Measurements from ENCODE around the gene NAB1.

Gene NAB1

DNA sequence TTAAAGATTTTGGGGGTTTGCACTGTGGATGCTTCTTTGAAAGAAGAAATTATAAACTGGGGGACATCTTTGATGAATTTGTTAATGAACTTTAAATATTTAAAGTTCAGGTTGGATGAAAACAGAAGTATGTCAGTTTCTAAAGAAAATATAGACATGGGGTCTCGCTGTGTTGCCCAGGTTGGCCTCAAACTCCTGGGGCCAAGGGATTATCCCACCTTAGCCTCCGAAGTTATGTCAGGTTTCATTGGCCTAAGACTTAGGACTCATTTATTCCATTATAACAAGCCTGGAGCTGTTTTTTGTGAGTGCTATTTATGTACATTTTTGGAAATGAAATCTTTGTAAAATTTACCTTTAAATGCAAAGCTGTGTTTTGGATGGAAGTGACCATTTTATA lies 2.5 kb downstream of the NAB1 start:
- TF ChIP-seq, protein P1, sequence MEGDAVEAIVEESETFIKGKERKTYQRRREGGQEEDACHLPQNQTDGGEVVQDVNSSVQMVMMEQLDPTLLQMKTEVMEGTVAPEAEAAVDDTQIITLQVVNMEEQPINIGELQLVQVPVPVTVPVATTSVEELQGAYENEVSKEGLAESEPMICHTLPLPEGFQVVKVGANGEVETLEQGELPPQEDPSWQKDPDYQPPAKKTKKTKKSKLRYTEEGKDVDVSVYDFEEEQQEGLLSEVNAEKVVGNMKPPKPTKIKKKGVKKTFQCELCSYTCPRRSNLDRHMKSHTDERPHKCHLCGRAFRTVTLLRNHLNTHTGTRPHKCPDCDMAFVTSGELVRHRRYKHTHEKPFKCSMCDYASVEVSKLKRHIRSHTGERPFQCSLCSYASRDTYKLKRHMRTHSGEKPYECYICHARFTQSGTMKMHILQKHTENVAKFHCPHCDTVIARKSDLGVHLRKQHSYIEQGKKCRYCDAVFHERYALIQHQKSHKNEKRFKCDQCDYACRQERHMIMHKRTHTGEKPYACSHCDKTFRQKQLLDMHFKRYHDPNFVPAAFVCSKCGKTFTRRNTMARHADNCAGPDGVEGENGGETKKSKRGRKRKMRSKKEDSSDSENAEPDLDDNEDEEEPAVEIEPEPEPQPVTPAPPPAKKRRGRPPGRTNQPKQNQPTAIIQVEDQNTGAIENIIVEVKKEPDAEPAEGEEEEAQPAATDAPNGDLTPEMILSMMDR (IDR thresholded peaks at IDR 0.05; ENCODE audit: low read depth, low read length) = no peak
- no peak for DNase-seq (ENCODE audit: low read depth, low spot score)
- in situ Hi-C loops (cut with HindIII; ENCODE audit: low sequenced_read_pairs) = no loop called here
- no peak overlapping the region for H3K4me3 ChIP-seq (ENCODE audit: low read depth, low read length)

DNA sequence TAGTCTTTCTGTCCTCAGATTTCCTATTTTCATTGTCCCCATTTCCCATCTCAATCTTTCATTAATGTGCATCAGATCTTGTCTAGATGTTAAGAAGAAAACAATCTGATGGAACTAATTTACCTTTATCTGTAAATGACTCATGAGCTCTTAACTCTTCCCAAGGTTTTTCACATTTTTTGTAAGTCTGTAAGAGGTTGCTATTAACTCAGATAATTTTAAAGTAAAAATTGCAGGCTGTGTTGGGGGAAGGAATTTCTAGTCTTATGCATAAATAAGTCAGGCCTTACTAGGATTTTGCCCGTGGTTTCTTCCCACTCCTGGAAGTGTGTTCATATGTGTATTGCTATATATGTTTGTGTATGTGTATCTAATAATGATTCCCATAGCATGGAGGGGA lies 4.3 kb downstream of the NAB1 start:
- TF ChIP-seq, protein P1 (IDR thresholded peaks at IDR 0.05; ENCODE audit: low read depth, low read length) = no peak
- DNase-seq (ENCODE audit: low read depth, low spot score) = no peak
- in situ Hi-C loops (cut with HindIII; ENCODE audit: low sequenced_read_pairs) = no loop called here
- H3K4me3 ChIP-seq (ENCODE audit: low read depth, low read length) = no peak overlapping the region

DNA sequence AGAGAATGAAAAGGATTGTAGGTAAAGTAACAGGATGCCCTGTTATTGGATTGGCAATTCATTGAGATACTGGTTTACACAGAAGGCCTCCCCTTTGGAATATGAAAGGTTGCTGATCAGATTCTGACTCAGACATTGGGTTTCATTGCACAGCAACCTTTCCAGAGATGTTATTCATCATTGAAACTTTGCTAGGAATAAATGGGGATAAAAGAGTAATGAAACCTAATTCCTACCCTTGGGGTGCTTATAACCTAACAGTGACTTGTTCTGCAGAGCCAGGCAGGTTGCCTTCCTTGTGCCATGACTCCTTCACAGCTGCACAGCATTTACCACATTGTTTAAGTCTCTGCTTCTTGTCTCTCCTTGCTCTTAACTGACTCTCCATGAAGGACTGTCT lies 5.0 kb downstream of the NAB1 start:
- TF ChIP-seq, protein P1 (IDR thresholded peaks at IDR 0.05; ENCODE audit: low read depth, low read length) = no peak
- H3K4me3 ChIP-seq (ENCODE audit: low read depth, low read length) = no peak overlapping the region
- in situ Hi-C loops (cut with HindIII; ENCODE audit: low sequenced_read_pairs) = no loop called here
- no peak for DNase-seq (ENCODE audit: low read depth, low spot score)

DNA sequence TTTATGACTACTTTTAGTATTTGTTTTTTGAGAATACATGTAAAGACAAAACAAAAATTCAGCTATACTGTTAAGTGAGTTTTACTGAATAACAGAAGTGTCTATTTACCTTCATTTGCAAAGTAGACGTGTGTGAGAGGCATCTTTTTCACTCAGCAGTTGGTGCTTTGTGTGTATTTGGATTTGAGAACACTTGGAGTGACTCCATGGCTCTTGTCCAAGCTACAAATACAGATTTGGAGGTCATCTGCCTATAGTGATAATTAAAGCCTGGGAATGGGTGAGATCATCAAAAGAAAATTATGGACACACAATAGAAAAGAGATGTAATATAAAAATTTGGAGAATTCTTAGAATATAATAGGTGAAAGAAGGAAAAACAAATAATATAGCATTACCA lies 6.2 kb downstream of the NAB1 start:
- no peak for DNase-seq (ENCODE audit: low read depth, low spot score)
- TF ChIP-seq, protein P1 (IDR thresholded peaks at IDR 0.05; ENCODE audit: low read depth, low read length) = no peak
- in situ Hi-C loops (cut with HindIII; ENCODE audit: low sequenced_read_pairs) = no loop called here
- H3K4me3 ChIP-seq (ENCODE audit: low read depth, low read length) = no peak overlapping the region

DNA sequence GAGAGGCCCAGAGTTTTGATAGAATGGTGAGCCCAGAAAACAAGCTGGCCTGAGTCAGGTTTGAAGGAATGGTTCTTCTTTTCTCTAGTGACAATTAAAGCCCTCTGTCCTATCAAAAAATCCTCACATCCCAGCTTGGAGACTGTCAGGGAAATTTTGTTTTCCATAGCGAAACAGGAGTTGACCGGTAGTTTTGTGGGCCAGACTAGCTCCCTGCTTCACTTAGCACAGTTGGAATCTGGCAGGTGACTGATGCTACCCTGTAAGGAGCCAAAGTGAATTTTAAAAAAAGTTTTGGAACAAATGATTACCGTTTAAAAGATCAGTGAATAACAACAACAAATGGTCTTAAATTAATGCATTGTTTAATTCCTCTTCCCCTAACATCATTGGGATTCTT lies 6.7 kb downstream of the NAB1 start:
- in situ Hi-C loops (cut with HindIII; ENCODE audit: low sequenced_read_pairs) = no loop called here

DNA sequence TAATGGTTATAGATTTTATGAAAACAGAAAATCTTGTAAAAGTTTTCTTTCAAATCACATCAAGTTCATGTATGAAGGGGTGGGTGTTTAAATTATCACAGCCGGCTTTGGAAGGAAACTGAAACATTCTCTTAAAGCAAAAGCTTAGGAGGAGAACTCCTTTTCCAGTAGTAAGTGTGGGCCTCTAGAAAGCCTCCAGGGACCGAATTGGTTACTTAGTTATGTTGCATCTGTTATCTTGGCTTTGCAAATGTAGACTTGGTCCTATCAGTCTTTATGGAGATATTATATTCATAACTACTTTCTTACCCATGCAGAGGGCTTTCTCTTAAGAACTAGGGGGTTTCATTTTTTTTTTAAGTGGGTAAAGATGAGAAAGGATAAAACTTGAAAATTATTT lies 7.4 kb downstream of the NAB1 start:
- TF ChIP-seq, protein P1 (IDR thresholded peaks at IDR 0.05; ENCODE audit: low read depth, low read length) = no peak
- in situ Hi-C loops (cut with HindIII; ENCODE audit: low sequenced_read_pairs) = no loop called here
- no peak for DNase-seq (ENCODE audit: low read depth, low spot score)

More for the DNA sequence above, 6.7 kb downstream of the NAB1 start:
- no peak overlapping the region for H3K4me3 ChIP-seq (ENCODE audit: low read depth, low read length)
- TF ChIP-seq, protein P1 (IDR thresholded peaks at IDR 0.05; ENCODE audit: low read depth, low read length) = no peak
- no peak for DNase-seq (ENCODE audit: low read depth, low spot score)

More for the DNA sequence above, 7.4 kb downstream of the NAB1 start:
- no peak overlapping the region for H3K4me3 ChIP-seq (ENCODE audit: low read depth, low read length)

Data from astrocyte of the spinal cord (primary cell).